GM12875 (cell line): ENCODE results near the gene UBE4A.

ENCODE experiments used
- H3K4me3 ChIP-seq: one replicate; pipeline ENCODE4 v1.5.1; 2011; ENCODE audit warnings: low read depth, low read length, control low read depth
- TF ChIP-seq, protein P1 (sequence below): IDR thresholded peaks from 2 replicates; pipeline ENCODE4 v1.5.1; 2011; ENCODE audit warnings: low read depth, mild to moderate bottlenecking, control low read depth, inconsistent platforms, low read length, moderate library complexity, borderline replicate concordance; ENCODE audit not compliant: insufficient read depth

UBE4A gene

GRCh38 chr11:118328745-118329144, 30.7 kb upstream of the UBE4A start:
- H3K4me3 ChIP-seq, result no peak overlapping the region
- TF ChIP-seq, protein P1, sequence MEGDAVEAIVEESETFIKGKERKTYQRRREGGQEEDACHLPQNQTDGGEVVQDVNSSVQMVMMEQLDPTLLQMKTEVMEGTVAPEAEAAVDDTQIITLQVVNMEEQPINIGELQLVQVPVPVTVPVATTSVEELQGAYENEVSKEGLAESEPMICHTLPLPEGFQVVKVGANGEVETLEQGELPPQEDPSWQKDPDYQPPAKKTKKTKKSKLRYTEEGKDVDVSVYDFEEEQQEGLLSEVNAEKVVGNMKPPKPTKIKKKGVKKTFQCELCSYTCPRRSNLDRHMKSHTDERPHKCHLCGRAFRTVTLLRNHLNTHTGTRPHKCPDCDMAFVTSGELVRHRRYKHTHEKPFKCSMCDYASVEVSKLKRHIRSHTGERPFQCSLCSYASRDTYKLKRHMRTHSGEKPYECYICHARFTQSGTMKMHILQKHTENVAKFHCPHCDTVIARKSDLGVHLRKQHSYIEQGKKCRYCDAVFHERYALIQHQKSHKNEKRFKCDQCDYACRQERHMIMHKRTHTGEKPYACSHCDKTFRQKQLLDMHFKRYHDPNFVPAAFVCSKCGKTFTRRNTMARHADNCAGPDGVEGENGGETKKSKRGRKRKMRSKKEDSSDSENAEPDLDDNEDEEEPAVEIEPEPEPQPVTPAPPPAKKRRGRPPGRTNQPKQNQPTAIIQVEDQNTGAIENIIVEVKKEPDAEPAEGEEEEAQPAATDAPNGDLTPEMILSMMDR, result no peak

DNA sequence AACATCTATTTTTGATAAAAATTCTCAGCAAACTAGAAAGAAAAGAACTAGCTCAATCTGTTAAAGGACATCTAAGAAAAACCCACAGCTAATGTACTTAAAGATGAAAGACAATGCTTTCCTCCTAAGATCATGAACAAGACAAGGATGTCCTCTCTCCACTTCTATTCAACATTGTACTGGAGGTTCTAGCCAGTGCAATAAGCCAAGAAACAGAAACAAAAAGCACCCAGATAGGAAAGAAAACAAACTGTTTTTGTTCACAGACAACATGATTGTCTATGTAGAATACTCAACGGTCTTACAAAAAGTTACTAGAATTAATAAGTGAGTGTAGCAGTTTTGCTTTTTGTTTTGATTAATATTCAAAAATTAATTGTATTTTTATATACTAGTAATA, 24.7 kb upstream of the UBE4A start:
- no peak overlapping the region for H3K4me3 ChIP-seq
- TF ChIP-seq, protein P1, result no peak

- TF ChIP-seq, protein P1, result no peak
- H3K4me3 ChIP-seq, result no peak overlapping the region
Observed at GRCh38 chr11:118338637-118339061, 20.8 kb upstream of the UBE4A start.

- H3K4me3 ChIP-seq, result no peak overlapping the region
Observed at GRCh38 chr11:118339281-118339961, 20.0 kb upstream of the UBE4A start.

DNA sequence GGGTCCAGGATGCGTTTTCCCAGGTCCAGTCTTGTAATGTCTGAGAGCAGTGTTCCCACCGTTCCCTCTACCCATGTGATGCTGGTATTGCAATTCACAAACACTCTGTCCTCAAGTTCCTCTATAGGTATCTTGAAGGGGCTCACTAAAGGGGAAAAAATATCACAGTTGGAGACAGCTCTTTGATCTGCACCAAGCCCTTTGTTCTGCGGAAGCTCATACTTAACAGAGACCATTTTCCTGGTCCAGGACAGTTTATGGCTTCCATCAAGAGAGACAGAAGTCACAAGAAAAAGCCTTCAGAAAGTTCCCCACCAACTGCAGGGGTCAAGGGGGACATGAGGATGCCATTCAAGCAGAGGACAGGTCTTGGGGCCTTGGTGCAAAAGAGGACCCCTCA, 19.0 kb upstream of the UBE4A start:
- no peak overlapping the region for H3K4me3 ChIP-seq
- TF ChIP-seq, protein P1, result no peak

More at GRCh38 chr11:118339281-118339961, 20.0 kb upstream of the UBE4A start:
- TF ChIP-seq, protein P1, result no peak

GRCh38 chr11:118341261-118341660, 18.1 kb upstream of the UBE4A start:
- no peak overlapping the region for H3K4me3 ChIP-seq
- TF ChIP-seq, protein P1, result no peak

- TF ChIP-seq, protein P1, result no peak
- H3K4me3 ChIP-seq, result no peak overlapping the region
Observed at GRCh38 chr11:118341815-118342489, 17.4 kb upstream of the UBE4A start.
